Measurements from ENCODE around the gene TPCN2. TPM values are rescaled to one million over a fixed set of nuclear protein-coding genes. Genes with fewer than 3 reads are reported as not detected.

Gene TPCN2
- total RNA-seq, 4 donors from 2014 or later: 5.6 to 54.6 (median 17.7) TPM

DNA sequence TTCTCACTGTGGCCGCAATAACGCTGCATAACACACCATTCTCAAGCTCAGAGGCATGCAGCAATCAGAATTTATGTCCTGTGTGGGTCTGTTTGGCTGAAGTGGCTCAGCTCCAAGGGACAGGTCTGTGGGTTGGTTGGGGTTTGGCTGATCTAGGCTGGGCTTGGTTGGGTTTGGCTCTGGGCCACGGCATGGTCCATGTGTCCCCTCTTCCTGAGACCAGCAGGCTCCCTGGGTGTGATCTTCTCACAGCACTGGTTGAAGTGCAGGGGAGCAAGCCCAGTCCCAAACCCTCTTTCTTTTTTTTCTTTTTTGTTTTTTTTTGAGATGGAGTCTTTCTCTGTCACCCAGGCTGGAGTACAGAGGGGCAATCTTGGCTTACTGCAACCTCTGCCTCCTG is 132.0 kb downstream of the TPCN2 start:
- TF ChIP-seq, protein P1, sequence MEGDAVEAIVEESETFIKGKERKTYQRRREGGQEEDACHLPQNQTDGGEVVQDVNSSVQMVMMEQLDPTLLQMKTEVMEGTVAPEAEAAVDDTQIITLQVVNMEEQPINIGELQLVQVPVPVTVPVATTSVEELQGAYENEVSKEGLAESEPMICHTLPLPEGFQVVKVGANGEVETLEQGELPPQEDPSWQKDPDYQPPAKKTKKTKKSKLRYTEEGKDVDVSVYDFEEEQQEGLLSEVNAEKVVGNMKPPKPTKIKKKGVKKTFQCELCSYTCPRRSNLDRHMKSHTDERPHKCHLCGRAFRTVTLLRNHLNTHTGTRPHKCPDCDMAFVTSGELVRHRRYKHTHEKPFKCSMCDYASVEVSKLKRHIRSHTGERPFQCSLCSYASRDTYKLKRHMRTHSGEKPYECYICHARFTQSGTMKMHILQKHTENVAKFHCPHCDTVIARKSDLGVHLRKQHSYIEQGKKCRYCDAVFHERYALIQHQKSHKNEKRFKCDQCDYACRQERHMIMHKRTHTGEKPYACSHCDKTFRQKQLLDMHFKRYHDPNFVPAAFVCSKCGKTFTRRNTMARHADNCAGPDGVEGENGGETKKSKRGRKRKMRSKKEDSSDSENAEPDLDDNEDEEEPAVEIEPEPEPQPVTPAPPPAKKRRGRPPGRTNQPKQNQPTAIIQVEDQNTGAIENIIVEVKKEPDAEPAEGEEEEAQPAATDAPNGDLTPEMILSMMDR (IDR thresholded peaks at IDR 0.05): no peak
- no peak for TF ChIP-seq POLR2A (IDR thresholded peaks at IDR 0.05)
- no peaks in the 10 kb centered on the region for H3K4me1 ChIP-seq
- intact Hi-C loops (cut with DNase I; ENCODE audit: low total_unique reads): no loop called here
- H3K27me3 ChIP-seq: no peaks in the 10 kb centered on the region
- DNase-seq: no peak
- no peaks in the 10 kb centered on the region for H3K9me3 ChIP-seq
- H3K27ac ChIP-seq: no peak overlapping the region
- H3K36me3 ChIP-seq: no peaks in the 10 kb centered on the region
- no peak overlapping the region for H3K4me3 ChIP-seq

DNA sequence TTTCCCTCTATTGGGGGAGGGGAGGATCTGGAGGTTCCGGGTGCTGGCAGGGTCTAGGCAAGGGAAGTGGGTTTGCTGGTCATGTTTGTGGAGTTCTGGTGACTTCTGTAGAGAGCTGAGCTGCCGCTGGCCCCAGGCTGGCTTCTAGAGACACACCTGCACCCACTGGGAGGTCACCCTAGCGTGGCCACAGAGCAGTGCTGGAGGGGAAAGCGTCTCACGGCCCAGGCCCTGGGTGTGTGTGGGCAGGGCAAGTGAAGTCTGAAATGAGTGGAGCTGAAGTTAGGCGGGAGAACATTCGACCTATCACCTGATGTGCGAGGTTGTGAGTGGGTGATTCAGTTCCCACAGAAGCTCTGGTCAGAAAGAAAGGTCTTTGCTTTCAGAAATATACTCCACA is 134.9 kb downstream of the TPCN2 start:
- Histone ChIP-seq H3K9me3 (no peaks in the 10 kb centered on the region), H3K27ac (no peak overlapping the region), H3K36me3 (no peaks in the 10 kb centered on the region), H3K4me1 (no peaks in the 10 kb centered on the region), H3K27me3 (no peaks in the 10 kb centered on the region), H3K4me3 (no peak overlapping the region)
- TF ChIP-seq, protein P1 (IDR thresholded peaks at IDR 0.05): no peak
- TF ChIP-seq POLR2A (IDR thresholded peaks at IDR 0.05): no peak
- intact Hi-C loops (cut with DNase I; ENCODE audit: low total_unique reads): no loop called here
- DNase-seq: no peak

MicroRNAs encoded within 50 kb of the gene (microRNA counts, 767-probe panel; counts per million panel counts)
- microRNA hsa-miR-3164: 0 counts per million in 2 donors

Small RNA genes within 50 kb of the gene (microRNA-seq; reads per million reads assigned to microRNA genes)
- gene MIR3164 (ENCODE audit: borderline microRNAs expressed, borderline replicate concordance): not detected

Small RNA genes within 50 kb of the gene (small RNA-seq; reads per million reads assigned to genes)
- gene MIR3164: not detected

Other genes with a start within 250 kb of the TPCN2 start
- 100 to 1,000 TPM in 2 of 4 donors, 10 to 100 TPM in 2; 27.2 to 125 (median 67.9) TPM for gene CPT1A, start 207.0 kb upstream of the TPCN2 start, total RNA-seq
- 10 to 100 TPM; 29.2 to 52.7 (median 36.9) TPM for gene MRPL21, start 145.1 kb upstream of the TPCN2 start, total RNA-seq
- 10 to 100 TPM in 3 of 4 donors, under 1 TPM in 1; 0.88 to 38.5 (median 19.9) TPM for gene IGHMBP2, start 145.0 kb upstream of the TPCN2 start, total RNA-seq
- gene MRGPRD, start 67.9 kb upstream of the TPCN2 start, total RNA-seq: under 1 TPM in 1 of 4 donors, not detected in 3; 0.41 TPM
- gene MRGPRF, start 35.7 kb upstream of the TPCN2 start, total RNA-seq: 100 to 1,000 TPM in 1 of 4 donors, 10 to 100 TPM in 3; 52.6 to 173 (median 75.0) TPM
- 1 to 10 TPM in 2 of 4 donors, under 1 TPM in 2; 0.29 to 7.5 (median 1.7) TPM for gene SMIM38, start 107.0 kb downstream of the TPCN2 start, total RNA-seq
- gene MYEOV, start 245.2 kb downstream of the TPCN2 start, total RNA-seq: 1 to 10 TPM in 1 of 4 donors, under 1 TPM in 1, not detected in 2; 0.35 to 1.4 TPM